Measurements from ENCODE around the gene SLC9A7. TPM values are rescaled to one million over a fixed set of nuclear protein-coding genes. Genes with fewer than 3 reads are reported as not detected.
"Not testable (repeated sequence)": the region's sequence is repeated elsewhere in the genome, so short reads cannot be mapped to it uniquely, and the experiment has no call there.

SLC9A7 gene
- total RNA-seq, 2 experiments from 2014 or later: 2.9 to 3.9 TPM

- POLR2A ChIA-PET: no interaction called here
- no peak for ATAC-seq (ENCODE audit: low read depth)
- DNase-seq: no peak
- Mint-ChIP-seq H3K36me3 (peaks cover 21% of the 10 kb centered on the region), H3K27ac (no peak overlapping the region), H3K4me1 (peaks cover 6% of the 10 kb centered on the region), H3K9me3 (peaks cover 16% of the 10 kb centered on the region), H3K4me3 (no peak overlapping the region), H3K27me3 (no peaks in the 10 kb centered on the region)
Measured at GRCh38 chrX:46737041-46737440, 21.9 kb downstream of the SLC9A7 start.

- DNase-seq (no peak), ATAC-seq (ENCODE audit: low read depth) (no peak)
- H3K36me3 Mint-ChIP-seq: peaks cover 23% of the 10 kb centered on the region
- POLR2A ChIA-PET: no interaction called here
- H3K27ac Mint-ChIP-seq: no peak overlapping the region
- H3K9me3 Mint-ChIP-seq: peaks cover 16% of the 10 kb centered on the region
- H3K27me3 Mint-ChIP-seq: no peaks in the 10 kb centered on the region
- peaks cover 6% of the 10 kb centered on the region for H3K4me1 Mint-ChIP-seq
- no peak overlapping the region for H3K4me3 Mint-ChIP-seq
Measured at GRCh38 chrX:46735622-46736021, 23.3 kb downstream of the SLC9A7 start.

GRCh38 chrX:46733226-46733625 is 25.7 kb downstream of the SLC9A7 start:
- no peak for DNase-seq
- H3K9me3 Mint-ChIP-seq: peaks cover 9% of the 10 kb centered on the region
- POLR2A ChIA-PET: no interaction called here
- ATAC-seq (ENCODE audit: low read depth): no peak
- no peak overlapping the region for H3K27ac Mint-ChIP-seq
- no peak overlapping the region for H3K4me3 Mint-ChIP-seq
- peaks cover 6% of the 10 kb centered on the region for H3K4me1 Mint-ChIP-seq
- H3K27me3 Mint-ChIP-seq: no peaks in the 10 kb centered on the region
- peaks cover 14% of the 10 kb centered on the region for H3K36me3 Mint-ChIP-seq

- no peak for DNase-seq
- Mint-ChIP-seq H3K27ac (no peak overlapping the region), H3K4me1 (peaks cover 6% of the 10 kb centered on the region), H3K4me3 (no peak overlapping the region), H3K27me3 (no peaks in the 10 kb centered on the region), H3K9me3 (peaks cover 1% of the 10 kb centered on the region), H3K36me3 (peaks cover 4% of the 10 kb centered on the region)
- no peak for ATAC-seq (ENCODE audit: low read depth)
- POLR2A ChIA-PET: no interaction called here
Measured at GRCh38 chrX:46730765-46731164, 28.2 kb downstream of the SLC9A7 start.

GRCh38 chrX:46727441-46727840 is 31.5 kb downstream of the SLC9A7 start:
- POLR2A ChIA-PET: no interaction called here
- Mint-ChIP-seq H3K27ac (no peak overlapping the region), H3K4me1 (no peaks in the 10 kb centered on the region), H3K36me3 (peaks cover 8% of the 10 kb centered on the region), H3K9me3 (peaks cover 2% of the 10 kb centered on the region), H3K4me3 (no peak overlapping the region), H3K27me3 (no peaks in the 10 kb centered on the region)
- ATAC-seq (ENCODE audit: low read depth) (no peak), DNase-seq (no peak)

- H3K4me1 Mint-ChIP-seq; H3K4me3 Mint-ChIP-seq; H3K27me3 Mint-ChIP-seq; DNase-seq; H3K27ac Mint-ChIP-seq; H3K36me3 Mint-ChIP-seq; H3K9me3 Mint-ChIP-seq; POLR2A ChIA-PET; ATAC-seq (ENCODE audit: low read depth): not testable (repeated sequence)
Measured at GRCh38 chrX:46723569-46723927, 35.4 kb downstream of the SLC9A7 start.

GRCh38 chrX:46722742-46723568 is 36.0 kb downstream of the SLC9A7 start:
- POLR2A ChIA-PET: no interaction called here
- DNase-seq: no peak
- no peak for ATAC-seq (ENCODE audit: low read depth)
- H3K27ac Mint-ChIP-seq: no peak overlapping the region
- H3K27me3 Mint-ChIP-seq: no peaks in the 10 kb centered on the region
- H3K9me3 Mint-ChIP-seq: peaks cover 2% of the 10 kb centered on the region
- no peak overlapping the region for H3K4me3 Mint-ChIP-seq
- H3K4me1 Mint-ChIP-seq: no peaks in the 10 kb centered on the region
- H3K36me3 Mint-ChIP-seq: peaks cover 5% of the 10 kb centered on the region

GRCh38 chrX:46716796-46717195 is 42.1 kb downstream of the SLC9A7 start:
- DNase-seq: no peak
- Mint-ChIP-seq H3K36me3 (peaks cover 3% of the 10 kb centered on the region), H3K4me1 (peaks cover 9% of the 10 kb centered on the region), H3K9me3 (peaks cover 2% of the 10 kb centered on the region), H3K27me3 (no peaks in the 10 kb centered on the region), H3K27ac (no peak overlapping the region), H3K4me3 (no peak overlapping the region)
- no peak for ATAC-seq (ENCODE audit: low read depth)
- POLR2A ChIA-PET: no interaction called here

GRCh38 chrX:46715997-46716396 is 42.9 kb downstream of the SLC9A7 start:
- Mint-ChIP-seq H3K4me3 (no peak overlapping the region), H3K36me3 (peaks cover 3% of the 10 kb centered on the region), H3K9me3 (peaks cover 2% of the 10 kb centered on the region), H3K27me3 (no peaks in the 10 kb centered on the region), H3K4me1 (peaks cover 13% of the 10 kb centered on the region), H3K27ac (no peak overlapping the region)
- DNase-seq (no peak), ATAC-seq (ENCODE audit: low read depth) (no peak)
- POLR2A ChIA-PET: no interaction called here

GRCh38 chrX:46715530-46715929 is 43.4 kb downstream of the SLC9A7 start:
- Mint-ChIP-seq H3K36me3 (peaks cover 3% of the 10 kb centered on the region), H3K4me3 (no peak overlapping the region), H3K27me3 (no peaks in the 10 kb centered on the region), H3K27ac (no peak overlapping the region), H3K4me1 (peaks cover 13% of the 10 kb centered on the region), H3K9me3 (peaks cover 2% of the 10 kb centered on the region)
- DNase-seq (no peak), ATAC-seq (ENCODE audit: low read depth) (no peak)
- POLR2A ChIA-PET: no interaction called here

- no peak for ATAC-seq (ENCODE audit: low read depth)
- POLR2A ChIA-PET: no interaction called here
- peaks cover 3% of the 10 kb centered on the region for H3K36me3 Mint-ChIP-seq
- peaks cover 16% of the 10 kb centered on the region for H3K4me1 Mint-ChIP-seq
- H3K27me3 Mint-ChIP-seq: no peaks in the 10 kb centered on the region
- H3K27ac Mint-ChIP-seq: peak overlapping the region; percentile 30
- DNase-seq: no peak
- H3K4me3 Mint-ChIP-seq: no peak overlapping the region
- peaks cover 2% of the 10 kb centered on the region for H3K9me3 Mint-ChIP-seq
Measured at GRCh38 chrX:46713672-46714490, 45.0 kb downstream of the SLC9A7 start.

GRCh38 chrX:46712764-46713163 is 46.2 kb downstream of the SLC9A7 start:
- H3K4me1 Mint-ChIP-seq: peaks cover 16% of the 10 kb centered on the region

GRCh38 chrX:46710927-46711623 is 47.8 kb downstream of the SLC9A7 start:
- no peak for DNase-seq
- Mint-ChIP-seq H3K4me1 (peaks cover 16% of the 10 kb centered on the region), H3K27me3 (no peaks in the 10 kb centered on the region), H3K36me3 (peaks cover 3% of the 10 kb centered on the region), H3K4me3 (no peak overlapping the region), H3K27ac (no peak overlapping the region), H3K9me3 (peaks cover 3% of the 10 kb centered on the region)
- POLR2A ChIA-PET: no interaction called here
- ATAC-seq (ENCODE audit: low read depth): no peak

More at GRCh38 chrX:46712764-46713163, 46.2 kb downstream of the SLC9A7 start:
- ATAC-seq (ENCODE audit: low read depth) (no peak), DNase-seq (no peak)
- H3K27me3 Mint-ChIP-seq: no peaks in the 10 kb centered on the region
- H3K36me3 Mint-ChIP-seq: peaks cover 4% of the 10 kb centered on the region
- H3K27ac Mint-ChIP-seq: no peak overlapping the region
- H3K9me3 Mint-ChIP-seq: peaks cover 4% of the 10 kb centered on the region
- POLR2A ChIA-PET: no interaction called here
- no peak overlapping the region for H3K4me3 Mint-ChIP-seq
